RPMI7951 (cell line): ENCODE results near the gene AK4. TPM values are rescaled to one million over a fixed set of nuclear protein-coding genes. Genes with fewer than 3 reads are reported as not detected.
A peak's percentile ranks its signal among the peaks of the same experiment; 100 is the strongest.
"Not testable (repeated sequence)": the region's sequence is repeated elsewhere in the genome, so short reads cannot be mapped to it uniquely, and the experiment has no call there.

Experiments
- DNase-seq: peaks from one replicate; pipeline ENCODE4 v3.0.0-alpha.2; 2012; ENCODE audit warnings: low read depth
- total RNA-seq: library from RNA; depleted of rRNA; stranded (reverse); fragments of >200 nt; shearing (Covaris generic); gene quantifications from 2 replicates; pipeline ENCODE4 v1.2.3, GENCODE V29; 2014; rRNA removed

Gene AK4
- total RNA-seq, result 37.5 and 59.9 TPM in 2 replicates

GRCh38 chr1:65148178-65148547, at the start of gene AK4:
Gene AK4 (plus strand): TSS chr1:65148203. CDS start chr1:65148408, 205 bp downstream.
- DNase-seq, result not testable (repeated sequence)

GRCh38 chr1:65103807-65104206, 44.2 kb upstream of the AK4 start:
- no peak for DNase-seq

- no peak for DNase-seq
Measured at GRCh38 chr1:65104854-65105534, 43.0 kb upstream of the AK4 start.

DNA sequence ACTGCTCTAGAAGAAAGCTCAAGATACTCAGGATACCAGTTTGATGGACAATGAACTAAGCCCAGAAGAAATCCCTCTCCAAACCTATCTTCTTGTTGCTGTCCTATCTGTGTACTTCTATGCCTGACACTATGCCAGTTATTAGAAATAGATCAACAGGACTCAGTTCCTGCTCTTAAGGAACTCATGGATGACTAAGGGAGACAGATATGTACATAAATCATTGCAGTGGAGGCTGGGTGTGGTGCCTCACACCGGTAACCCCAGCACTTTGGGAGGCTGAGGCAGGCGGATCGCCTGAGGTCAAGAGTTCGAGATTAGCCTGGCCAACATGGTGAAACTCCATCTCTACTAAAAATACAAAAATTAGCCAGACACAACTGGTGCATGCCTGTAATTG, 42.4 kb upstream of the AK4 start:
- DNase-seq, result no peak

GRCh38 chr1:65108025-65108642, 39.9 kb upstream of the AK4 start:
- DNase-seq, result no peak

DNA sequence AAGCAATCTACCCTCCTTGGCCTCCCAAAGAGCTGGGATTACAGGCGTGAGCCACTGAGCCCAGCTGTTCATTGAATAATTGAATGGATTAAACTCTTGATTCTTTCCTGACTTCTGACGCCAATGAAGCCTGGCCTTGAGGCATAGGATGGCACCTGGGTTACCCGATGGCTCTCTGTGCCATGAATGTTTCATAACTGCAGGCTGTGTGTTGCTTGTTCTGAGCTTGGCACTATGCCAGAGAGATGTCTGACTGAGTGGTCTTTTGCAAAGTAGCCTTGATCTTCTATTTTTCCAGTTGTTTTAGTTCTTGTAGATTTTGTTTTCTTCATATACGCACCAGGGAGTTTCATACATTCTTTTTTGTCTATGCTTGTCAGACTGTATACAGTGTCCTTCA, 38.5 kb upstream of the AK4 start:
- peak; percentile 6 for DNase-seq

- DNase-seq, result no peak
Measured at GRCh38 chr1:65112811-65113210, 35.2 kb upstream of the AK4 start.

DNA sequence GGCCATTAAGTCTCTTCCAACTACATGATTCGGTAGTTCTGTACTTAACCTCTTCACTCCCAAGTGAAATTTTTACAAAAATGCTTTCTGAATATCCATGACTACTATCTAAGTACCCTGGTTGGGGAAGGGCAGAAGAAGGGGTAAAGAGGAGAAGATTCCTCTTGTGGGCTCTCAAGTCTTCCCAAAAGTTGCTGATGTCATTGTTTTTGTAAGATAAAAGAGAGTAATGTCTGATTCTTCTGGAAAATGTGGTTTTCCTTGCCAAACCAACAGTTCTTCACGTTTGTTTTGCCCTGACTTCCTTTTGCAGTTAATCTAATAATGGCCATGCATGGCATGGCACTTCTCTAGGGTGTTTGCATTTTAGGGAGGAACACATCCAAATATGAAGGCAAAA, 34.7 kb upstream of the AK4 start:
- DNase-seq, result no peak

- DNase-seq, result peak; percentile 7
Measured at GRCh38 chr1:65114322-65114721, 33.7 kb upstream of the AK4 start.

- no peak for DNase-seq
Measured at GRCh38 chr1:65119951-65120350, 28.1 kb upstream of the AK4 start.

DNA sequence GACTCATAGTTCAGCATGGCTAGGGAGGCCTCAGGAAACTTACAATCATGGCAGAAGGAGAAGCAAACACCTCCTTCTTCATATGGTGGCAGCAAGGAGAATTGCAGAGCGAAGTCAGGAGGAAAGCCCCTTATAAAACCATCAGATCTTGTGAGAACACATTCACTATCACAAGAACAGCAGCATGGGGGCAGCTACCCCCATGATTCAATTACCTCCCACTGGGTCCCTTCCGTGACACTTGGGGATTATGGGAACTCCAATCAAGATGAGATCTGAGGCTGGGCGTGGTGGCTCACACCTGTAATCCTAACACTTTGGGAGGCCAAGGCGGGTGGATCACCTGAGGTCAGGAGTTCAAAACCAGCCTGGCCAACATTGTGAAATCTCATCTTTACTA, 18.9 kb upstream of the AK4 start:
- DNase-seq, result not testable (repeated sequence)

DNA sequence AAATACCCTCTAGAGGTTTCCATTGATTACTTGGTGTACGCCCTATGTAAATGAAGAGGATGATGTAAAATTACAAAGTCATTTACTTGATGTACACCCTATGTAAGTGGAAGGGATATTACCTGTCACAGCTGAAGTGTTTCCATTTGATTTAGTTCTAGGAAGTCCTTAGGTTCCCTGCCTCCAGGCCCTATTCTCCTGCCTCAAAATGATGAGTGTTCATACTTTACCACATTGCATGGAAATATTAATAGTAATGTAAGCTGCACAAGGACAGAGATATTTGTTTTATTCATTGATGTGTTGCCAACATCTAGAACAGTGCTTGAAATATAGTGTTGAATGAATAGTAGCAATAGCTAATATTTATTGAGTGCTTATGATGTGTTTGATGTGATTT, 9.5 kb upstream of the AK4 start:
- DNase-seq, result no peak

DNA sequence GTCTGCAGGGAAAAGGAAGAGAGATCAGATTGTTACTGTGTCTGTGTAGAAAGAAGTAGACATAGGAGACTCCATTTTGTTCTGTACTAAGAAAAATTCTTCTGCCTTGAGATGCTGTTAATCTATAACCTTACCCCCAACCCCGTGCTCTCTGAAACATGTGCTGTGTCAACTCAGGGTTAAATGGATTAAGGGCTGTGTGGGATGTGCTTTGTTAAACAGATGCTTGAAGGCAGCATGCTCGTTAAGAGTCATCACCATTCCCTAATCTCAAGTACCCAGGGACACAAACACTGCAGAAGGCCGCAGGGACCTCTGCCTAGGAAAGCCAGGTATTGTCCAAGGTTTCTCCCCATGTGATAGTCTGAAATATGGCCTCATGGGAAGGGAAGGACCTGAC, 8.2 kb upstream of the AK4 start:
- not testable (repeated sequence) for DNase-seq

DNA sequence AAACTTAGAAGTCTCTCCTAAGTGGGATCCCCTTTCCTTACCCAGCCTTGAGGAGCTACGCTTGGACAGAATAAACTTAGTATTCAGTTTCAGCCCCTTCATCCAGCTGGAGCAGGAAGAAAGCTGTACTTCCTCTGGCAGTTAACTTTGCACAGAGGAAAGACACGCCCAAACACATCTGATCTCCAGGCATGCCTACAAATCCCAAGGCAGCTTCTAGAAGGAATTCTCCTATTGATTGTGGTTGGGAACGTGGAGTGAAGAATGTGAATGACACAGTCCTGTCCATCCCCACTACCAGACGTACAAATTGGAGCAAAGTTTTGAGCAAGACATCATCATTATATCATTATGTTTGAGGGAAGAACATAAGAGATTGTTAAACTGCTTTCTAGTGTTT, 6.6 kb upstream of the AK4 start:
- DNase-seq, result peak; percentile 50

DNA sequence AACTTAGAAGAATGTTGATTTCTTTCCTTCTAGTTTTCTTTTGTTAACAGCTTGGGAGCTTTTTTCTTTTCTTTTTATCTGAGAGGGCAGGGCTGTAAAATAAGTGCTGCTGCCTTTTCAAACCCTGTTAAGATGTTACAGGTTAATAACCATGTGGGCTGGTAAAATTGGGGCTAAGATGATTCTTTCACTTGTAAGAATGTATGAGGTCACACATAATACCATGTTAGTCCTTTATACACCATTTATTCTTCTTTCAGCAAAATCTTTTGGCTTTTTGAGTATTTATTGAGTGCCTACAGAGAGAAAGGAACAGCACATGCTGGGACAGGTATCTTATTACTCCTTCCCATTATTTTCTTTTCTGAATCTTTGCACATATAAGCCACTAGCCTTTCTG, 6.1 kb upstream of the AK4 start:
- DNase-seq, result no peak

GRCh38 chr1:65143112-65143658, 4.8 kb upstream of the AK4 start:
- not testable (repeated sequence) for DNase-seq

DNA sequence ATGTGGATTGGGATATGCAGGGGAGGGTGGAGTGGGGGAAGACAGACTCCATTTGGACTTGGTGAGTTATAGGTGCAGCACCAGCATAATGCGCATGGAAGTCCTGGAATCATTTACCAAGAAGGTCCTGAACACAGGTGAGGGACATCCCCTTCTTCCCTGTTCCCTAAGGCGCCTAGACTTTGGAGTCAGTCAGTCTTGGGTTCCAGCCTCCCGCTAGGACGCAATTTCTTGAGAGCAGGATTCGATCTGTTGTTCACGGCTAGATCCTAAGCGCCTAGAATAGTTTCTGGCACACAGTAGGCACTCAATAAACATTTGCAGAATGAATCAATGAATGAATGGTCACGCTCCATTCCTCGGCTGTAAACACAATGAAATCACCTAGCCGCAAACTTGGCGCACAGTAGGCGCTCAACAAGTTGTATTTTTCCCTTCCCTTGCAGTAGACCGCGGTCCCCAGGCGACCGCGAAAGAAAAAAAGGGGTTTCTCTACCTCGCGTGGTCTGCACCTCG, 1.0 kb upstream of the AK4 start:
- no peak for DNase-seq

- DNase-seq, result peak; percentile 44
Measured at GRCh38 chr1:65147424-65148177, 402 bp upstream of the AK4 start.

- DNase-seq, result peak; percentile 62
Measured at GRCh38 chr1:65148548-65149350, 746 bp downstream of the AK4 start.

DNA sequence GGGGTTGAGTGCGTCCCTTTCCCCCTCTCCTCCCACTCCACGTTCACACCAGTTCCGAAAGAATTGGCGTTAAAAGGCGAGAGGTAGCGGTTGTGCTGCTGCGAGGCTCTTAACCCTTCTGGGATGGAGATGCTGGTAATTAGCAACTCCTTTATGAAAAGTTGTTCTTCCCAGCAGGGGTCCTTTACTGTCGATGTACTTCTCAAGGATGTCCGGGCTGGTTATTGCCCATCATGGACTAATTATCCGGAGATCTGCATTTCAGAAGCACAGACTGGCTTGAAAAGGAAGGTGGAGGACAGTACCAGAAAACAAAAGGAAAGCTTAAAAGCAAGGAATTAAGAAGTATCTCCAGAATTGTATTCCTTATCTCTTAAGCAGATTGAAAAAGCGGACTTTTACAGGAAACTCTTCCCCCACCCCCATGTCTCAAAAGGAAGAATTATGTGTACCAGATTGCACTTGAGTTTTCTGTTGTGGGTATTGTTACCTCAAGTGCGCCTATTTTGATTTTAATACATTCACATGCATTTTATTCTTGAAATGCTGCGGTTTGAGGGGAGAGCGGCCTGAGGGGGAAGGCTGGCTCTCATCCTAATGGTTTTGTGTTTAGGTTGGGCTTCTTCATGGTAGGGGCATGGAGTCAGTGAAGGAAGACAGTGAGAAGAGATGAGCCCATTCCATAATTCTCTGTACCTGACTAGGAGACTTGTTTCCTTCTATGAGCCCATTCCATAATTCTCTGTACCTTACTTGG, 1.5 kb downstream of the AK4 start:
- no peak for DNase-seq

DNA sequence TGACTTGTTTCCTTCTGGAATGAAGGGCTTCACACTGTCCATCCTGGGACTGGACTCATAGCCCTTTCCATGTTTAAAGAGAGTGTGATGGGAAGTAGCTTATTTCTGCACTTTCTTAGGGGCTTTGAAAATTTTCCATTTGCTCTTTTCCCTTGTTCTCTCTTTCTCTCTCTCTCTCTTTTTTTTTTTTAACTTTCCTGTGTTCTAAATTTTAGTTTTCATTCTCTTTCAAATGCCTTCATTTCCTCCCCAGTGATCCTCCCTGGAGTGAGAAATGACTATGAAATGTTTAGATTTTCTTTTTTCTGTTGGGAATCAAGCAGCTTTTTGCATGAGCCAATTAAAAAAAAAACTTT, 2.1 kb downstream of the AK4 start:
- DNase-seq, result no peak
